Posterior cingulate gyrus (tissue), 11 donors: Measurements from ENCODE around the gene DRD2.
A peak's percentile ranks its signal among the peaks of the same experiment; 100 is the strongest.

ENCODE experiments used
- DNase-seq, 10 donors: peaks; one replicate each; pipeline versions ENCODE4 v3.0.0 to v3.0.0-alpha.2; 2020 to 2021; ENCODE audit warnings: mixed read lengths in 3 of 10
- intact Hi-C: fragments of 100-400 bp; cut with DNase I; formaldehyde crosslinking; loops from one replicate; pipeline ENCODE4 v1.15.1; 2023

Gene DRD2

GRCh38 chr11:113487622-113488021 is 12.4 kb upstream of the DRD2 start:
- DNase-seq, result no peak
- intact Hi-C loops, result no loop called here

DNA sequence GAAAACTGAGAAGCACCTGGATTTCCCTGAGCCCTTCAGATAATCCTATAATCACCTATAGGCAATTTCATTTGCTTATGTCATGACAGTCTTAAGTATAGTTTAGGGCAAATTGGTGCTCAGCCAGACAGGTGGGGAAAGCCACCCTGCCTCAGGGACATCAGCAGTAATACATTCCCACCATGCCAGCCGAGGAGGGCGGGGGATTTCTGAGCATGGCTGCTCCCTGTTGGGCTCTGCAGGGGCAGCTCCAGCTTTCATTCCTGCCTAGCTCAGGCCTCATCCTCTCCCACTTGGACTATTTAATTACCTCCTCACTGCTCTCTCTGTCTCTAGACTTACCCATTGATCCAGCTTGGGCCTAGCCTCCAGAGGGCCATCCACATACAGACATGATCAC is 9.0 kb upstream of the DRD2 start:
- peak in 1 of 10 donors; percentile 75 for DNase-seq
- intact Hi-C loops, result no loop called here

GRCh38 chr11:113481672-113482071 is 6.5 kb upstream of the DRD2 start:
- intact Hi-C loops, result no loop called here
- peak in 1 of 10 donors; percentile 83 for DNase-seq

DNA sequence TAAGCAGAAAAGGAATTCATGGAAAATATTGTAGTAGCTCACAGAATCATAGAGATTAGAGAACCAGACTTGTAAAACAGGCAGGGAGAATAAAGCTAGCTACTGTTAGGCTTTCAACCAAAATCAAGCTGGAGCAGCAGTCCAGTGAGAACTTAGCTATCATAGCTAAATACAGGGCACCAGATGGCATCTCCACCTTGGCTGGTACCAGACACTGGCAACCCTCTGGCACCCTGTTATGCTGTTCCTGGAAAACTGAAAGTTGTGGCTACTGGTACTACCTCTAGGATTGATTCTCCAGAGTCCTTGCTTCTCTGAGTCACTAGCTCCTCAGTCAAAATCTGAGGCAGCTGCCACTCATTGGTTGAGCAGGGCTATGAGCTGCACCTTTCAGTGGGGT is 6.0 kb upstream of the DRD2 start:
- no peak for DNase-seq
- intact Hi-C loops, result no loop called here

DNA sequence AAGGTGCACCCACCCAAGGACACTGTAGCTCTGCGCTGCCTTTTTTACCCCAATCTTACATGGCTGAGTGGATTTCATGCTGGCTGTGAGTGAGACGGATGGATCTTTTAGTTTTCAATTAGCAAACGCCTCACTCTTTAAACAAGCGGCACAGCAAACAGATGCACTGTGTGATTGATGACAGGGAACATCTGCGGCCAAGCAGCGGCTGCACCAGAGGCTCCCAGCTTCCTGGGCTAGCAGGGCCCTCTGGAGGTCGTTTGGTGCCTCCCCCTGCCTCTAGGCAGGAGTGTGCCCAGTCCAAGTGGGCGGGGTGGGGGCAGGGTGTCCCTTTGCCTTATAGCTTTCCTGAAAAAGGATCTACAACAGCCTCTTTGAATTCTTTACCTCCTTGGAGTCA is 2.1 kb upstream of the DRD2 start:
- intact Hi-C loops, result no loop called here
- DNase-seq, result no peak

GRCh38 chr11:113476553-113476952 is 1.4 kb upstream of the DRD2 start:
- no peak for DNase-seq
- intact Hi-C loops, result no loop called here

DNA sequence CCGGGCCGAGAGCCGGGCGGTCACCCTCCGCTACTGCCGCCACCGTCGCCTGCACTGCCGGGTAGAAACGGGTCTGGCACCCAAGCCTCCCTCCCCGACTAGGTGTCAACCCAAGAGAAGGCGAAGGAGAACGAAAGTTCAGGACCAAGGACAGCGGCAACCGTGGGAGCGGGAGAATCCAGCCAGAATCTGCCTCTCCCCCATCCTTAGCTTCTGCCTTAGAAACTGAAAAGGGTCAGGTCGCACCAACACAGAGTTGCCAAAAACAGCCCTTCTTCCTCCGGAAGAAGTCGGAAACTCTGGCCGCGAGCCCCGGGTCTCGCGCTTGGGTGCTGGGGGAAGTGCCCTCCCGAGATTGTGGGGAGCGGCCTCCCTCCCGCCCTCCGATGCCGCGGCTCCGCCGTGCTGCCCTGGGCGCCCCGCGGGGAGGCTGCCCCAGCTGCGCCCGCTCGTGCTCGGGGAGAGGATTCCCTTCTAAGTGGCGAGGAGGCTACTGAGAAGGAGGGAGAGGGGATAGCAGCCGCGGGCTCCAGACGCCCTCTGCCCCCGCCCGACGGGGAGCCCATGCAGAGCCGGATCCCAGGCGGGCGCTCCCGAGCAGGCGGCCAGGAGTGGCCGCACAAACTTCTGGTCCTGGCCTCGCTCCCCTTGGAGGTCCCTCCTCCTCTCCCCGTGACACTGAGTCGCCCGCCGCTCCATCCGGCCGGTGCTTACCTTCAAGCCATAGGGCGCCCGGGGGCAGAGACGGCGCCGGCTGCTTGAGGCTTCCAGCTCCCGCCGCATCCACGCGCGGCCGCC is 637 bp downstream of the DRD2 start:
- intact Hi-C loops, result no loop called here
- DNase-seq, result peak in 8 of 10 donors; percentile 23 to 90 (median 58)

DNA sequence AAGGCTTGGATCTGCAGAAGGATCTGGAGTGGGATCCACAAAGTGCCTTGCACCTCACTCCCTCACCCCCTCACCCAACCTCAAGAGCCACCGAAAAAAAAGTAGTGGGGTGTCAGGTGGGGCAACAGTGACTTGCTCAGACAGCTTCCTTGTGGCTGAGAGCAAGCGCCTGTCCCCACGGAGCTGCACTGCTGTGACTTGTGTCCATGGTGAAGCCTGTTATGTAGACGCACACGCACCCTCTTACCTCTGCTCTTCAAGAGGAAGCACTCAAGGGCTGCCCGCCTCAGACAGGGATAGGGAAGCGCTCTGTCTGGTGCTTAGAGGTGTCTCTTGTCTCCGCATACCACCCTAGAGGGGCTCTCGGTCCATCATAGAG is 1.2 kb downstream of the DRD2 start:
- intact Hi-C loops, result no loop called here
- DNase-seq, result no peak

DNA sequence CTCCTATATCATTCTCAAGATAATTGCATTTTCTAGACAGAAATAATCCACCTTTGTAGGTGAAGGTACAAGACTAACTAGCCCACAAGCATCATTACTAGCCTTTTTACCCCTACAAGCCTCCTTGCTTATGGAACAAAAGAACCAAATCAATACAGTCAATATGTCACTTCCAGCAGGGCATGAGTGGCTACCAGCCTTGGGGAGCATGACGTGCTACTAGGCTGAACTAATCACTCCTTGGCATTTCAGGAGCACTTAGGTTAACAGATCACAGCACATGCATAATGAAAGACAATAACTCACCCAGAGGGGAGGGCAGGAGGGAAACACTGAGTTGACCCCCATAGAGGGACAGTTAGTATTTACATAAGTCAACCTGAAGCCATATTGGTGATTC is 2.7 kb downstream of the DRD2 start:
- intact Hi-C loops, result no loop called here
- DNase-seq, result no peak

- intact Hi-C loops, result no loop called here
- no peak for DNase-seq
These were observed 5.0 kb downstream of the DRD2 start for GRCh38 chr11:113470233-113470632.

DNA sequence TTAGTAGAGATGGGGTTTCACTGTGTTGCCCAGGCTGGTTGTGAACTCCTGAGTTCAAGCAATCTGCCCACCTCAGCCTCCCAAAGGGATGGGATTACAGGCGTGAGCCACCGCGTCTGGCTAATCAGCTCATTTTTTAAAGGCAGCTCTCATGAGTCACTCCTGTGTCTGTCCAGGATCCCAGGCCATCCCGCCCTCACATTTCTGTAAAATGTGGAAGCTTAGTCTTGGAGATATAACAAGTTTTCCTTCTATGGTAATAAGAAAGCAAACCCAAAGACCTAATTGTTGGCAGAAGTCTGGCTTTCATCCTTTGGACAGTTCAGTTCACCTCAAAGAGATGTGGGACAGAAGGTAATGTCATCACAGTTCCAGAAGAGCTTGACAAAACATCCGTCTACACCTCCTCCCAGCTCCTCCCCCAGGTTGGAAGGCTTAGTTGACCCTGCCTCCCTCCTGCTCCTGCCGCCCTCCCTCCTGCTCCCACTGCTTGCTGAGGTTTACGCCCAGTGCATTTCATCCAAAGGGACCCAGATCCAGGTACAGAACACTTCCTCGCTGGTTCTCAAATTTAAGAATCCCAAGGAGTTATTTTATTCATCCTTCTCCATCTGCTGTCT is 6.4 kb downstream of the DRD2 start:
- intact Hi-C loops, result no loop called here
- DNase-seq, result no peak

DNA sequence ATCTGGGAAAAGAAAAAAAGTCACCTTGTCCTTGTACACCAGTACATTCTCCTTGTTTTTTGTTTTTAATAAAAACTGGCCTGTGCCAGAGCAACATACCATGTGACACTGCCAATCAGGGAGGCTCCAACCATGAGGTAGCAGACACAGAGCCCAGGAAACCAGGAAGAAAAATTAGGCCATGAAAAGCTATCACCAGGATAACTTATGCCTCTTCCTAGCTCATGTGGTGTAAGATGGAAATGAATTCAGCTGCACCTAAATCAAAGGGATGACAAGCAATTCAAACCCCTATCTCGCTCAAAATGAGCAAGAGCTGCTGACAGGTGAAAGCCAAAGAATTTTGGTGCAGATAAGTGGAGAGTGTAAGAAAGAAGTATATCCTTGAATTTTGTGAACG is 7.7 kb downstream of the DRD2 start:
- intact Hi-C loops, result no loop called here
- no peak for DNase-seq

DNA sequence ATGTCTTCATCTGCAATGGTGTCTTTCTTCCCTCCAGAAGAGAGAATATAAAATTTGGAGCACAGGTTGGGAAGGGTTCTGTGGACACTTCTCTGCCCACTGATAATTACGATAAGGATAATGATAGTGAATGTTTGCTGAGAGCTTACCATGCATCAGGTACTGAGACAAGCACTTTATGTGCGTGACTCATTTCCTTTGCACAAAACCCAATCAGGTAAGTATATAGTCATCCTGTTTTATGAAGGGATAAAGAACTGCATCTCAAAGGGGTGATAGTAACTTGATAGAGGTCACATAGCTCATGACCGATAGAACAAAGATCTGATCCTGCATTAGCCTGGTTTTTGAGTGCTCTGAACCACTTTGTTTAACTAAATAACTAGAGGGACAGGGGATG is 9.4 kb downstream of the DRD2 start:
- intact Hi-C loops, result no loop called here
- DNase-seq, result no peak

GRCh38 chr11:113464416-113464815 is 10.8 kb downstream of the DRD2 start:
- DNase-seq, result no peak
- intact Hi-C loops, result no loop called here

- intact Hi-C loops, result no loop called here
- DNase-seq, result no peak
These were observed 12.4 kb downstream of the DRD2 start for GRCh38 chr11:113462830-113463229.

DNA sequence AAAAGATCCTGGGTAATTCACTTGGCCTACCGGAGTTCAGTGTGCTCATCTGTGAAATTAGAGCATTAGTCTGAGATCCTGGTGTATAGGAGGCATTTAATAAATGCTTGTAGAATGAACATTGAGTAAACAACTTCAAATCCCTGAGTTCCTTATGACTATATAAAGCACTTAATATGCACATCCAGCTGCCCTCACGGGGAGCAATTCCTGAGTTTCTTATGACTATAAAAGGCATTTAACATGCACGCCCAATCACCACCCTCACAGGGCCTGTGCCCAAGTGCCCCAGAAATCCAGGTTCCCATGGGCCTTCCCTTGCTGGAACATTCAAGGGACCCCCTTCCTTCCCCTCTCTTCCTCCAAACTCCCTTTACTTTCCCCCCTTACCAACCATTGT is 13.6 kb downstream of the DRD2 start:
- no peak for DNase-seq
- intact Hi-C loops, result no loop called here

DNA sequence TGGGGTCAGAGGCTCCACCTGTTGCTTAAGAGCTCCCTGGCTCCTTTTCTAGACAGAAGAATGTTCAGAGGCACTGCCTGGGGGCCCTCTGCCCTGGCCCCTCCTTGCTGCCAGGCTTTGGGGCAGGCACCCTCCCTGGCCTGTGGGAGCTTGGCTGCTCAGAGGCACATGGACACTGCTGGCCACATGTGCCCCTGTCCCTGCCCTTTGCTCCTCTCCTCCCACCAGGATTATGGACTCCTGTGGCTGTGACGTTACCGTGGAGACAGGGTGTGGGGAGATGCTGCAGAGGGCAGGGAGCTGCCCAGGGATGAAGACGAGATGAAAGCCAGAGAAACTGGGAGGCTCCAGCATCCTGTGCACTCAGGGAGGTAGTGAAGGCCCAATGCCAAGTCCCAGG is 14.7 kb downstream of the DRD2 start:
- intact Hi-C loops, result no loop called here
- DNase-seq, result no peak

- intact Hi-C loops, result no loop called here
- no peak for DNase-seq
These were observed 17.0 kb downstream of the DRD2 start for GRCh38 chr11:113458189-113458588.

GRCh38 chr11:113457784-113458183 is 17.4 kb downstream of the DRD2 start:
- intact Hi-C loops, result no loop called here
- no peak for DNase-seq

DNA sequence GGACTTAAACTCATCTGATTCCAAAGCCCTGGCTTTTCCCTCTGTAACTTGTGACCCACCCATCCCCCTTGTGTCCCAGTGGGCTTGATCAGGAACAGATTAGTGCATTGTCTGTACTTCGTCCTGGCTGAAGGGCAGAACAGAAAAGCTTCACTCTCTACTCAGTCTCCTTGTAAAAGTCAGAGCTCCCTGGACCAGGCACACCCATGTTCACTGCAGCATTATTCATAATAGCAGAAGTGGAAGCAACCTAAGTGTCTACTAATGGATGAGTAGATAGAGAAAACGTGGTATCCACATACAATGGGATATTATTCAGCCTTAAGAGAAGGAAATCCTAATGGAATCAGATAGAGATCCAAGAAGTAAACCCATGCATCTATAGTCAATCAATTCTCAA is 20.7 kb downstream of the DRD2 start:
- intact Hi-C loops, result no loop called here
- no peak for DNase-seq

DNA sequence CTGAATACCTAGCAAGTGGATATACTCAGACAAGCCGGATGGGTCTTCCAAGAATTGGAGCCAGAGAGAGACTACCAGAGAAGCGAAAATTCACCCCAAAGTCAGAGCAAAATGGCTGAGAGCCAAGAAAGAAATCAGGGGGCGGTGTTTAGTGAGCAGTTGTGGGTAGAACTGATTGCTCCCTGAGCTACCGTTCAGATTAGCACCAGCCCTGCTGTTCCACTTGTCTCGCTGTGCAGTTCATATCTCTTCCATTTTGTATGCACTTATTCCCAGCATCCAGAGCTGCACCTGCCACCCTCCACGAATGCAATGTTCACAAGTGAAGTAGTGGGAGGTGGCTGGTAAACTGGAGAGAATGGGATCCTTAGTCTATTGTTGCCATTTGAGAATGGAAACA is 25.5 kb downstream of the DRD2 start:
- intact Hi-C loops, result no loop called here
- no peak for DNase-seq

DNA sequence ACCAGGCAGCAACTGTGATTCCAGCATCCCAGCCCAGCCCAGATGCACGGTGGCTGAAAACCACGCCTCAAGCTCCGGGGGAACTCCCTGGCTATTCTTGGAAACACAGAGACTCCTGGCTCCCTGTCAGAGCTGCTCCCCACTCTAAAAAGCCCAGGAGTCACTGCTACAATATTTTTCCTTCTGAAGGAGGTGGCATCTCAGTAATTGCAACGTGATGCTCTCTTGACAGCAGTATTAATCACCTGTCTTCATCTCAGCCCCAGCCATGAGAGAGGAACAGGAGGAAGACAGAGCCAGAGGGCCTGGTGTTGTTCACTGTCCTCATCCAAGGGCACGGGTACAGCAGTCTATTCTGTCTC is 26.9 kb downstream of the DRD2 start:
- intact Hi-C loops, result no loop called here
- no peak for DNase-seq
